ENCODE results near the gene SLC5A1.

DNA sequence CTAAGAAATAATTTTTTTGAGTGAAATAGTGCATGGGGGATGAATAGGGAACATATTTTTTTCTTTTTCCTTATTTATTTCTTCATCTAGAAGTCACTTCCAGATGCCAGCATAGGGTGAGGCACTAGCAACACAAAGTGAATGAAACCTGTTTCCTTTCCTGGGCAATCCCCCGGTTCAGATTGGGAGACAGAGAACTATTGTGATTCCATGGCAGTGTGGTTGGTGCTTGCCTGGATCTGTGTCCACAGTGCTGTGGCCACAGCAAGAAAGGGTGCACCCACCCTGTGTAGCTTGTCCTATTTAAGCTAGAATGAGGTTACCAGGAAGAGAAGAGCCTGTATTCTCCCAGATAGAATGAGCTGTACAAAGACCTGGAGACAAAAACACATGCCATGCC lies 57.6 kb downstream of the SLC5A1 start:
- TF ChIP-seq, protein P1, sequence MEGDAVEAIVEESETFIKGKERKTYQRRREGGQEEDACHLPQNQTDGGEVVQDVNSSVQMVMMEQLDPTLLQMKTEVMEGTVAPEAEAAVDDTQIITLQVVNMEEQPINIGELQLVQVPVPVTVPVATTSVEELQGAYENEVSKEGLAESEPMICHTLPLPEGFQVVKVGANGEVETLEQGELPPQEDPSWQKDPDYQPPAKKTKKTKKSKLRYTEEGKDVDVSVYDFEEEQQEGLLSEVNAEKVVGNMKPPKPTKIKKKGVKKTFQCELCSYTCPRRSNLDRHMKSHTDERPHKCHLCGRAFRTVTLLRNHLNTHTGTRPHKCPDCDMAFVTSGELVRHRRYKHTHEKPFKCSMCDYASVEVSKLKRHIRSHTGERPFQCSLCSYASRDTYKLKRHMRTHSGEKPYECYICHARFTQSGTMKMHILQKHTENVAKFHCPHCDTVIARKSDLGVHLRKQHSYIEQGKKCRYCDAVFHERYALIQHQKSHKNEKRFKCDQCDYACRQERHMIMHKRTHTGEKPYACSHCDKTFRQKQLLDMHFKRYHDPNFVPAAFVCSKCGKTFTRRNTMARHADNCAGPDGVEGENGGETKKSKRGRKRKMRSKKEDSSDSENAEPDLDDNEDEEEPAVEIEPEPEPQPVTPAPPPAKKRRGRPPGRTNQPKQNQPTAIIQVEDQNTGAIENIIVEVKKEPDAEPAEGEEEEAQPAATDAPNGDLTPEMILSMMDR (IDR thresholded peaks at IDR 0.05 in 4 of 5, conservative IDR thresholded peaks at IDR 0.05 in 1 of 5) = no peak
- TF ChIP-seq POLR2A (IDR thresholded peaks at IDR 0.05) = no peak

Data from gastrocnemius medialis (tissue), 4 donors.